Erythroblast (primary cell): ENCODE data around the gene ERCC2.

Experiments used
- DNase-seq, 2 experiments: peaks; one replicate each; lab custom pipeline; 2025; lab: John Stamatoyannopoulos, UW
- GATA1 ChIP-seq: IDR thresholded peaks from 2 replicates; pipeline ENCODE4 v1.6.1; 2011; ENCODE audit warnings: low read depth, mild to moderate bottlenecking, control low read depth, low read length, moderate library complexity
- POLR2A ChIP-seq: IDR thresholded peaks from 2 replicates; pipeline ENCODE4 v1.6.1; 2011; ENCODE audit warnings: mild to moderate bottlenecking, low read length

ERCC2 gene

DNA sequence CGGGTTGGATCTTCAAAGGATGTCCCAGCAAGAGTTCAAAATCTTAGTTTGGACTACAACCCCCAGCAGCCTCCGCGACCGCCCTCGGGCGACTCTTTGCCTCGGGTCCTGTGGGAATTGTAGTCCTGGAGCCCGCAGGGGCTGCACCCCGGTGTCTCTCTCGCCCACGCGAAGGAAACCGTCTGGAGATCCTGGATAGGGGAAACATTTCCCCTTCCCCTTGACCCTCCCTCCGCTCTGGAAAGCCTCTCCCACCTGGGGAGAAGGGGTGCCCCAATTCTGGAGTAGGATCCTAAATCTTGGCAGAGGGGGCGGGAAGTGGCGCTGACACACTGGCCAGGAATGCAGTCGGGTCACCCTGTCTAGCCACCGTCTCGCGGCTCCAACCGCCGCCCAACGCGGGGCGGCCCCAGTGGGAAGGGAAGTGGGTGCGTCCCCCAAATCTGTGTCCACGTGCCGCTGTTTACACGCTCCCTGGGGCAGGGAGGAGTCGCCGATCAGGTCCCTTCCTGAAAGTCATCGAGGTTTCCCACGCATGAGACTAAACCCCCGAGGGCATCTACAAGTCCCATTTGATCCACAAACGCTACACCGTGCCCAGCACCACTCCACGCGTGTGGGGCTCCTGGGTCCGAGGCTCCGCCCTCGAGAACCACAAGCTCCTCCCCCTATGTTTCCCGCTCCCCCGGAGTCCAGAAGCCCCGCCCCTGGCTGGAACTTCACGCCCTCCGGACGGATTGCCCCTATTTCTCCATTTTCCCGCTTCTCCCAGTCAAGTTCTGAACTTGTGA is 35.3 kb upstream of the ERCC2 start:
- peak; percentile 88 to 90 for DNase-seq
- no peak for TF ChIP-seq GATA1
- TF ChIP-seq POLR2A = peak; percentile 16

DNA sequence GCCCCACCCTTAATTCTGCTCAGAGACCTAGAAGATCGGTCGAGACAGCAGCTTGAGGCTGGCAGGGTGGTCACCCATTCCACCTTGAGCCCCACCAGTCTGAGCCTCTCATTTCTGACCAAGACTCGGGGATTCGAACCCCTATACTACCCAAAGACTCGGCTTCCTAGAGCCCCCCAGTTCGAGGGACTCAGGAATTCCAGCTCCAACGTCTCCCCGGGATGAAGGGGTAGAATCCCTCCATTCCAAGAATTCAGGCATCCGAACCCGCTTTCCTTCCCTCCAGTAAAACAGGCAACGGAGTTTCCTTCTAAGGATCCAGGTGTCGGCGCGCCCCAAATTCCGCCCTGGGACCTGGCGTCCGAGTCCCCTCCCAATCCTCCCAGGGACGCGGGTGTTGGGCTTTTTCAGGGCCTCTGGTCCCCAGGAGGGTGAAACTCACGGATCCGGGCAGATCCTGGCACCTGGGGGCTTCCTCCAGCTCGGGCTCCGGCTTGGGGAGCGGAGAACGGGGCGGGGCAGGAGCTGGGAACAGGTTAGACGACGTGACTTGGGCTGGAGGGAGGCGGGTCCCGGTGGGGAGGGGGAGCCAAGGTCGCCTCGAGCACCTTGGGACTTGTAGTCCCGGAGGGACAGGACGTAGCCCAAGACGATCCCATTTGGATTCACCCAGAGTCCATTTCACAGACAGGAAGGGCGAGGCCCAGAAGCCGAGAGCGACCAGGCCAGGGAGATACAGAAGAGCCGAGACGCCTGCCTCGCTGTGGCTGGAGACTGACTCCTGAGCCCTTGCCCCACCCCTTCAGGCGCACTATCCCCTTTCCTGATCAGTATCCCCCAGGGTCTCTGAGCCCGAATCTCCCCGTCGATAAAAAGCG is 34.4 kb upstream of the ERCC2 start, which contains the start of gene PPP1R13L:
Gene PPP1R13L, minus strand, starts transcription at position 513 of the 878 bp plus-strand sequence. CDS start 6,751 bp downstream, outside the sequence.
- no peak for DNase-seq

DNA sequence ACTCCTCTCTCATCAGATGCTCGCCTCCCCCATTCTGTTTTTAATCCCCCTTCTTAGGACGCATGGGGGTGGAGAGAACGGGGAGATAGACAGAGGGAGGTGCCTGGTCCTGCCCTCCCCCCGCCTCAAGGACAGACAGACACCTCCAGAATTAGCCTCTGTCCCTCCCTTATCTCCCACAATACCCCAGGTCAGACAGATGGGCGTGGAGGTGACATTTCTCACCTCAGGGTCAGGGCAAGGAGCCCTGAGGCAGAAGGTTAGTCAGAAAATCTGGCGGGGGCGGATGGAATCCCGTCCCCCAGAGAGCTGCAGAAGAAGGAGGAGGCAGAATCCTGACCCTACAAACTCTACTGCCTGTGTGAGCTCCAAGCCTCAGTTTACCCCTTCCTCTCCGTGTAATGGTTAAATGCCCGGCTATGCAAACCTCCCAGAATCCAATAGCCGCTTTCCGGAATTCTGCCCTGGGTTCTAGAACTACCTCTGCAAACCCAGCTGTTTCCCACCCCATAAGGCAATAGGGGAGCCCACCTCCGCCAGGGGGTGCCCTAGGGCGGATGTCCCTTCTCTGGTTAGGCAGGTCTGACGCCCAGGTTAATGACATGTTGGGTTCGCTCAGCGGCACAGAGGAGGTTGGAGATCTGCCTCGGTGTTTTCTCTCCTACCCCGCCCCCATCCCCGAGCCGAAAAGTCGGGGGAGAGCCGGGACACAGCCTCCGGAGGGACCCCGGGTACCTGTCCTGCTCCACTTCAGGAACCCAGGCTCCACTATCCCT is 33.6 kb upstream of the ERCC2 start:
- TF ChIP-seq POLR2A (no peak), GATA1 (no peak)

More for the DNA sequence above, 34.4 kb upstream of the ERCC2 start, which contains the start of gene PPP1R13L:
- no peak for TF ChIP-seq GATA1
- no peak for TF ChIP-seq POLR2A

DNA sequence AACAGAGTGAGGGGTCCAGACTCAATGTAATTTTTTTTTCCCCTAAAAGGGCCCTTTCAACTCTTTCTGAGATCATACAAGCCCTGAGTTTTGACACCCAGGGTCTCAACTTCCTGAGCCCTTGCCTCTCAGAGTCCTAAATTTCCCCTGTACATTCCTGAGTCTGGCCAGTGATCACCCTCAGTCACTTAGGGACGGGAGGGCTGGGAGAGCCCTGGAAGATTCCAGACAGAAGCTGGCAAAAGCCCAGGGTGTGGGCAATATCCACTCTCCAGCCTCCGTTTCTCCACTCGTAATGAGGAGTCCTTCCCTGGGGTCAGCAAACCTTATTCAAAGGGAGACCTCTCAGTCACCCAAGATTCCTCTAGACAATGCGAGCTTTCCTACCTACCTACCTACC is 32.9 kb upstream of the ERCC2 start:
- DNase-seq = no peak
- TF ChIP-seq POLR2A = no peak
- no peak for TF ChIP-seq GATA1

More for the DNA sequence above, 33.6 kb upstream of the ERCC2 start:
- DNase-seq = peak; percentile 69 to 74

DNA sequence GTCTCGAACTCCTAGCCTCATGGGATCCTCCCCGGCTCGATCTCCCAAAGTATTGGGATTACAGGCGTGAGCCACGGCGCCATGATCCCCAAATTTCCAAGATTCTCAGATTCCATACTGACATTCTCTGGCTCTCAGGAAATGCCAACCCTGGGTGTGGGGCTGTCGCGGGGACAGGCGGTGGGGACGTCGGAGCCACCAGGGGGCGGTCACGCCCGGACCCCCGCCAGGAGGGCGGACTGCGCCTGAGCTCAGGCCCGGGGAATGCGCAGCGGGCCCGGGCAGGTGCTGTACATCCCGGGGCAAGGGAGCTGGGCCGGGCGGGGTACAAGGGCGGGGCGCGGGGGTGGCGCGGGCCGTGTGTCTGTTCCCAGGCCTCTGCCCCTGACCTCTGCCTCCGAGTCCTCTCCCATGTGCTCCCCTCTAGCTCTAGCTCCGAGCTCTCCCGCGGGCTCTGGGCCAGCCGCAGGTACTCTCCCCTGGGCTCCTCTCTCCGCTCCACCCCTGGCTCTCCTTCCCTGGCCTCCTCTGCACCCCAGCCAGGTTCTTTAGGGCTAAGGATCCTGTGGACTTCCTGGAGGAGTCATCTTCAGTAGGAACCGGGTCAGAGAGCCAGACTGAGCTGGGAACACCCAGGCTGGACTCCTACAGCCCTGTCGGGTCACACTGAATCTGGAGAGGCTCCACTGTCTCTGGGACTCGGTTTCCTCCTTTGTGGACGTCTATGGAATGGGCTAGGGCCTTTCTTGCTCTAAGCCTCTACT is 32.1 kb upstream of the ERCC2 start:
- TF ChIP-seq POLR2A (no peak), GATA1 (no peak)
- DNase-seq = peak; percentile 54 to 66

DNA sequence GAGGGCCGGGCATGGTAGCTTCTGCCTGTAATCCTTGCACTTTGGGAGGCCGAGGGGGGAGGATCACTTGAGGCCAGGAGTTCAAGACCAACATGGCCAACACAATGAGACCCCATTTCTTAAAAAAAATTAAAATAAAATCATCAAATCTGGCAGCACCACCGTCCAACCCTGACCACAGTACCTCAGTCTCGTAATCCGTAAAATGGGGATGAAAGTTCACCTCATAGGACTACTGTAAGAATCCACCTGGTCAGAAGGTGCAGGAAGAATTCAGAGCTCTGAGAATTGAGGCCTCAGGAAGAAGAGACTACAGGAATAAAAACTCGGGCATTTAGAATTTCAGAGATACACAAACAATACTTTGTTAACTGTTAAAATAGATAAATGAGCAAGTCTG is 31.4 kb upstream of the ERCC2 start:
- DNase-seq = no peak
- TF ChIP-seq GATA1 (no peak), POLR2A (no peak)

DNA sequence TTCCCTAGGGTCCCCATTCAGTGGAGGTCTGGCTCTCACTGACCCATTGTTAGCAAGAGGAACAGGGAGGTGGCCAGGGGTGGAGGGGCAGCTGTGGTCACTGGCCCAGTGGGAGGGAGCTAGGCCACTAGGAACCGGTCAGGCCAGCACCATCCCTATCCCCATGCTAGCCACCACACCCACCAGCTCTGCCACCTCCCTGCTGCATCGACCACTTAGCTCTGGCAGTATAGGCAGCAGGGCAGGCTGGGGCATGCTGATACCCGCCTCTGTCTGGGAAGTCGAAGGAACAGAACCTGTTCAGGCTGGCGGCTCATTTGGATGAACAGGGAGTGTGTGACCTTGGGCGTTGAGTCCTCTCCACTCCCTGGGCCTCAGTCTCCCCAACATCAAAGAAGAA is 29.8 kb upstream of the ERCC2 start:
- no peak for DNase-seq
- no peak for TF ChIP-seq GATA1
- no peak for TF ChIP-seq POLR2A

DNA sequence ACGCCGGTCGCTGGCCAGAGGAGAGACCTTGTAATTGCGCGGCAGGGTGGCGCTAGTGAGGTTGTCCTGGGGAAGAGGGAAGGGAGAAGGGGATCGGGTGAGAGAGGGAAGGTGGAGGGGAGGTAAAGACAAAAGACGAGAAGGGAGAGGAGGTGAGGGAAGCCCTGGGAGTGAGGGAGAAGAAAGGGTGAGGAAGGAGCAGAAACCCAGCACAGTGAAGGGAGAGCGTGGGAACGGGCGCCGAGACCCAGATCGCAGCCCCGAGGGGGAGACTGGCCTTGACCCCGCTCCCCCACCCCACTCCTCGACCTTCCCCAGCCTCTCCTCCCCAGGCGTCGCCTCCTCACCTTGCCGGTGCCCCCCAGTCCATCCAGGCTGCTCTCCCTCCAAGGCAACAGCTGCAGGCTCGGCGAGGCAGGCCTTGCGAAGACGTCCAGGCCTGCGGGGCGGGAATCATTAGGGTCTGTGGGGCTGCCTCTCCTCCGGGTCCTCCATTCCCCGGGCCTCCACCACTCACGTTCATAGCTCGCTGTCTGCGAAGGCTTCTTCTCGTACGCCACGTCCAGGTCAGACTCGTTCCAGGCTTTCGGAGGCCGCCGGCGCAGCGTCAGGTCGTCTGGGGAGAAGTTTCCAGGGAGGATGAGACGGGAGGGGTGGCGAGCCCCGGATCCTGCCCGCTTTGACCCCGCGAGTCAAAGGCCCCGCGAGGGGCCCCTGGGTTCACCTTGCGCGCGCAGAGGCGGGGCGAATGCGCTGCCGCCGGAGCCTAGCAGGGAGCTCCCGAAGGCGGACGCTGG is 25.6 kb upstream of the ERCC2 start:
- no peak for DNase-seq
- TF ChIP-seq POLR2A = no peak
- TF ChIP-seq GATA1 = no peak

DNA sequence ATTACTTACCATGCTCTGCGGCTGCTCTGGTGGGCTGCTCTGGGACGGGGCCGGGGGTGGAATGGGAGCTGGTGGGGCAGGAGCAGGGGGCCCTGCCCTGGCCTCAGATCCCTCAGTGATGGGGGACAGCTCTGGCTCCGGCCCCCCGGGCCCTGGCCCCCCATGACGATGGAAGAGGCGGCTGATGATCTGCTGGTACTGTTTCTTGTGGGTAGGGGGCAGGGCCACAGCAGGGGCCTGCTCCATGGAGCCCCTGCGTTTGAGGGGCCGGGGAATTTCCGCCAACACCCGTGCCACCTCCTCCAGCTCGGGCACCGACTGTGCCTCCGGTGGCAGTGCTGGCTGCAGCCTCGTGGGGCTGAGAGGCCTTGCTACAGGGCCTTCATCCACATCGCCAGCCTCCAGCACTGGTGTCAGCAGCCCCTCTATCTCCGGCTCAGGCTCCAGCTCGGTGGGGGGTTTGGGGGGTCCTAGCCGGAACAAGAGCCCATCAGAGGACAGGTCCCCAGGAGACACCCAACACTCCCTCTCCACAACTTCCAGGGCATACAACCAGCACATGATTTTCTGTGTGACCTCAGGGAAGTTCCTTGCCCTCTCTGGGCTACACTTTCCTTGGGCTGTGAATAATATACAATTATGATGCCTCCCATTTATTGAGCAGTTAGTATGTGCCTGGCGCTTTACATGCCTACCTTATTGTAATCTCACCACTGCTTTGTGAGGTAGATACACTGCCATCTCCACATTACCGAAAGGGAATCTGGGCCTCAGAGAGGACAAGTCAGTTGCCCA is 21.7 kb upstream of the ERCC2 start:
- TF ChIP-seq GATA1 = no peak
- TF ChIP-seq POLR2A = no peak
- no peak for DNase-seq

DNA sequence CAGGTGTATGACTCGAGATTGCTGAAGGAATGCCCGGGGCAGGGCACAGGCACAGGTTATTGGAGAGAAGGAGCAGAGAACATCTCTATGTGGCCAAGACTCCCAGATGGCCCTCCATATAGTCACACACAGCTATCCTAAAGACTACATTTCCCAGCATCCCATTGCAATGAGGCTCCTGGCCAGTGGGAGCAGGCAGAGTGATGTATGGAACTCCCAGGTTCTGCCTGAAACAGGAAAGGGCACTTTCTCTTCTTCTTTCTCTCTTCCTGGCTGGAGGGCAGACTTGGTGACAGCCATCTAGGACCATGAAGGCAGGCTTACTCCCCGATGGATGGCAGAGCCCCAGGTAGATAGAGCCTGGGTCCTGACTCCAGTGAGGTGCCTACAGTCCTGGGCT is 21.0 kb upstream of the ERCC2 start:
- DNase-seq = no peak

More for the DNA sequence above, 21.0 kb upstream of the ERCC2 start:
- TF ChIP-seq GATA1 = no peak
- no peak for TF ChIP-seq POLR2A
